GM06990 (cell line): ENCODE measurements around the gene CHST9.

ENCODE experiments used
- DNase-seq: peaks from one replicate; pipeline ENCODE4 v3.0.0-alpha.2; 2011; ENCODE audit not compliant: insufficient read length; ENCODE audit errors: extremely low read depth
- H3K27me3 ChIP-seq: replicated peaks from 2 replicates; pipeline ENCODE4 v1.6.0; 2011; ENCODE audit warnings: low read length; ENCODE audit not compliant: control insufficient read depth, insufficient read depth
- H3K36me3 ChIP-seq: 2 replicates; pipeline ENCODE4 v1.5.1; 2011; ENCODE audit warnings: low read length; ENCODE audit not compliant: control insufficient read depth, insufficient read depth
- H3K4me3 ChIP-seq: replicated peaks from 2 replicates; pipeline ENCODE4 v1.5.1; 2011; ENCODE audit warnings: low read depth, mild to moderate bottlenecking, control low read depth, low read length
- TF ChIP-seq, protein P1 (sequence below): IDR thresholded peaks from 2 replicates; pipeline ENCODE4 v1.5.1; 2011; ENCODE audit warnings: low read length, control low read depth, mild to moderate bottlenecking, inconsistent platforms; ENCODE audit not compliant: insufficient read depth, poor library complexity, severe bottlenecking

Gene CHST9

DNA sequence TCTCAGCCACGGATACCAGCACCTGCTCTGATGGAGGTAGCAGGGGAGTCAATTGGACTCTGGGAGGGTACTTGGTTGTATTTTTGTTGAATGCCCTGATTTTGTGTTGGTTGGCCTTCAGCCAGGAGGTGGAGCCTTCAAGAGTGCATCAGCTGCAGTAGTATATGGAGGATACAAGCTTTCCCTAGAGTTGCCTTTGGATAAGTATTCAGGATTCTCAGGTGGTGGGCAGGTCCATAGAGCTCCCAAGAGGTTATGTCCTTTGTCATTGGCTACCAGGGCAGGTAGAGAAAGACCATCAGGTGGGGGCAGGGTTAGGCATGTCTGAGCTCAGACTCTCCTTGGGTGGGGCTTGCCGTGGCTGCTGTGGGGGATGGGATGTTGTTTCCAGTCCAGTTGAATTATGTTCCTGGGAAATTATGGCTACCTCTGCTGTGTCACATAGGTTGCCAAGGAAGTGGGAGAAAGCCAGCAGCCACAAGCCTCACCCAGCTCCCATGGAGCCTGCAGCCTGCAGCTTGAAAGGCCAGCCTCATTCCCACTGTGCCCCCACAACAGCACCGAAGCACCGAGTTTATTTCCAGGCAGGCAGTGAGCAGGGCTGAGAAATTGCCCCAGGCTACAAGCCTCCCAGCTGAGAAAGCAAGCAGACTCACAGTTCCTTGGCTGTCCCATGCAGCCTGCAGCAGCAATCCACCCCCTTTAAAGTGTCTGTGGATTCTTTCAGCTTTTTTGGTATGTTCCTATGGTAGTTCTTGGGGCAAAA is 38.6 kb upstream of the CHST9 start:
- H3K36me3 ChIP-seq, result no peaks in the 10 kb centered on the region

DNA sequence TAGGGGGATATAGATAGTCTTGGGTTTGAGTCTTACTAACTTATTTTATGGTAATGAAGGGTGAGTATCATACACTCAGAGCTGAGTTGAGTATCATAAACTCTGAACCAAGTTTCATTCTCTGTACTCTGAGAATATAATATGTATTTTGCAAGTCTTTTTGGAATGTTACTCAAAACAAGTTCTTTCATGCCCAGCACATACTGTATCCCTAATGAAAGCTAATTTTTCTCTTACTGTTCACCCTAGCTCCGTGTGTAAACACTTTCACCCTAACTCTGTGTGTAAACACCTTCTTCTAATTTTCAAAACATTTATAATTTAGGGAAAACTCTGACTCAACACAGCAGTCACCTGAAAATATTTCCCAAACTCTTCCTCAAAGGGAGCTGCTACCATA is 29.7 kb upstream of the CHST9 start:
- Histone ChIP-seq H3K36me3 (no peaks in the 10 kb centered on the region), H3K4me3 (no peak overlapping the region), H3K27me3 (no peaks in the 10 kb centered on the region)
- TF ChIP-seq, protein P1, sequence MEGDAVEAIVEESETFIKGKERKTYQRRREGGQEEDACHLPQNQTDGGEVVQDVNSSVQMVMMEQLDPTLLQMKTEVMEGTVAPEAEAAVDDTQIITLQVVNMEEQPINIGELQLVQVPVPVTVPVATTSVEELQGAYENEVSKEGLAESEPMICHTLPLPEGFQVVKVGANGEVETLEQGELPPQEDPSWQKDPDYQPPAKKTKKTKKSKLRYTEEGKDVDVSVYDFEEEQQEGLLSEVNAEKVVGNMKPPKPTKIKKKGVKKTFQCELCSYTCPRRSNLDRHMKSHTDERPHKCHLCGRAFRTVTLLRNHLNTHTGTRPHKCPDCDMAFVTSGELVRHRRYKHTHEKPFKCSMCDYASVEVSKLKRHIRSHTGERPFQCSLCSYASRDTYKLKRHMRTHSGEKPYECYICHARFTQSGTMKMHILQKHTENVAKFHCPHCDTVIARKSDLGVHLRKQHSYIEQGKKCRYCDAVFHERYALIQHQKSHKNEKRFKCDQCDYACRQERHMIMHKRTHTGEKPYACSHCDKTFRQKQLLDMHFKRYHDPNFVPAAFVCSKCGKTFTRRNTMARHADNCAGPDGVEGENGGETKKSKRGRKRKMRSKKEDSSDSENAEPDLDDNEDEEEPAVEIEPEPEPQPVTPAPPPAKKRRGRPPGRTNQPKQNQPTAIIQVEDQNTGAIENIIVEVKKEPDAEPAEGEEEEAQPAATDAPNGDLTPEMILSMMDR, result no peak
- no peak for DNase-seq

More for the DNA sequence above, 38.6 kb upstream of the CHST9 start:
- TF ChIP-seq, protein P1, result no peak
- Histone ChIP-seq H3K4me3 (no peak overlapping the region), H3K27me3 (no peaks in the 10 kb centered on the region)
- no peak for DNase-seq

DNA sequence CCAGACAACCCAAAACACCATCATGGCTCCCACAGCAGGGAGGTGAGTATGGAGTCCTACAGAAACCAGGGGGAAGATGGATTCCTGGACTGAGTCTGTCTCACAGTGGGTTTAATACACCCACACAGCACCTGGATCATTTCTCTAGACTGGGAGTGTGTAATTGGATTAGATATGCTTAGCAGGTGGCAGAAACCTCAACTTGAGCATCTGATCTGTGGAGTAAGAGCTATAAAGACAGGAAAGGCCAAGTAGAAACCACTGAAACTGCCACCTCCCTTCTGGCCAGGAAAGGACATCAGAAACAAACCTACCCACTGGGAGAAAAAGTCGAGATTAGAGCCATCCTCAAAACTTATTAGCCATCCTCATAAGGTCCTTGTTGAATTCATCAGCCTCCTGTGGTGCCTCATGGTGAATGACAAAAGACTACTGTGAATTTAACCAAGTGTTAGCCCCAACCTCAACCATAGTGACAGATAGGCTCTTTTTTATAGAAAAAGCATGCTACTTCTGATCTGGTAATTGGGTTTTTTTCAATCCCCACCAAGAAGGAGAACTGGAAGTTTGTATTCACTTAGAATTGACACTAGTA is 28.1 kb upstream of the CHST9 start:
- TF ChIP-seq, protein P1, result no peak
- Histone ChIP-seq H3K27me3 (no peaks in the 10 kb centered on the region), H3K36me3 (no peaks in the 10 kb centered on the region), H3K4me3 (no peak overlapping the region)
- DNase-seq, result no peak

DNA sequence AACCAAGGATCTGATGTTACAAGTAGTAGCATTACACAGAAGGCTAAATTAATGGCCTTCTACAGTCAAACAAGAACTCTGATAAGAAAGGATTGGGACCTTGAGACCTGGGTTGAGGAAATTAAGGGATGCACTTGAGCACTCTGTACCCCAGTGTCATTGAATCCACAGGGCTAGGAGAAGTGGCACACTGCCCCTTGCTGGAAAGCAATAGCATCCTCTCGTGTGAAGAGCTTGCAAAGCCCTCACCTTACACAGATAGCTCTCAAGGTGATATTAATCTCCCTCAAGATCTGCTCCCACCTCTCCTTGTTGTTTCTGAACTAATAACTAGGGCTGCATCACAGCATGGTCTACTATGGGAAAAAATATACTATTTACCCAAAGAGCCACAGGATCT is 26.5 kb upstream of the CHST9 start:
- TF ChIP-seq, protein P1, result no peak
- Histone ChIP-seq H3K4me3 (no peak overlapping the region), H3K36me3 (no peaks in the 10 kb centered on the region), H3K27me3 (no peaks in the 10 kb centered on the region)
- DNase-seq, result no peak

DNA sequence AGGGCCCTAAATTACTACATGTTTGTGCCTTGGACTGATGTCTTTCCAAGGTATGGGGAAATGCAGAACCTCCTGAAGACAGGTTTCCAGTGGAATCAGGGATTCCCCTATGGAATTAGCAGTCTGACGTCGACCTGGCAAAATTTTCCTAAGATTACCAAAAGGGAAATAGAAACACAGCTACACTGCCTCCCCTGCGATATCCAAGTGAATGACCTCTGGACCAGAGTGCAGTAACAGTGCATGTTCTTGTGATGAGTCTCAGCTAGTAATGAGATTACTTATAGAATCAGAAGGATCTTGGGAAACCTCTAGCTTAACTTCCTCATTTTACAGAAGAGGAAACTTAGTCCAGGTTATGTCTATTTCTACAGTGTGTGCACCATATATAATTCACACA is 21.3 kb upstream of the CHST9 start:
- no peak for DNase-seq
- Histone ChIP-seq H3K36me3 (no peaks in the 10 kb centered on the region), H3K27me3 (no peaks in the 10 kb centered on the region), H3K4me3 (no peak overlapping the region)
- TF ChIP-seq, protein P1, result no peak

DNA sequence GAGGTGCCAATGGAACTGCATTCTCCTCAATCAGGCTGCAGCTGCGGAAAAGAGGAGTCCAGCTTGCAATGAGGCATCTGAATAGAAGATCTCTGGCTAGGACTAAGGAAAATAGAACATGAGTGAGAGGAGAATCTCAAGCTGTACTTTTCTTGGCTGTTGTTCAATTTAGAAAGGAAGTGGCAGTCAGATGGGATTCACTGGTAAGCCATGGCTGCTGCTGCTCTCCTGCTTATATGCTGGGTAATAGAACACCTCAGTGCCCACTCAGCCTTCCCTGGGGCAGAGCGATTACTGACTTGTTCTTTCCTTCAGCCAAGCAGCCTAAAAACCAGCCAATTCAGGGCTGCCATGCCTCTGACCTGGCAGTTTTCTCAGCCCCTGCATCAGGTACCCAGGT is 17.6 kb upstream of the CHST9 start:
- Histone ChIP-seq H3K4me3 (no peak overlapping the region), H3K36me3 (no peaks in the 10 kb centered on the region), H3K27me3 (no peaks in the 10 kb centered on the region)
- TF ChIP-seq, protein P1, result no peak
- no peak for DNase-seq
